Activated T-cell treated with anti-CD3 and anti-CD28 coated beads for 48 hours (primary cell): ENCODE measurements around the gene GPR132.
"Not testable (repeated sequence)": the region's sequence is repeated elsewhere in the genome, so short reads cannot be mapped to it uniquely, and the experiment has no call there.

Experiments used
- DNase-seq: peaks from one replicate; pipeline ENCODE4 v3.0.0-alpha.2; 2020; ENCODE audit warnings: low read depth

The GPR132 gene

DNA sequence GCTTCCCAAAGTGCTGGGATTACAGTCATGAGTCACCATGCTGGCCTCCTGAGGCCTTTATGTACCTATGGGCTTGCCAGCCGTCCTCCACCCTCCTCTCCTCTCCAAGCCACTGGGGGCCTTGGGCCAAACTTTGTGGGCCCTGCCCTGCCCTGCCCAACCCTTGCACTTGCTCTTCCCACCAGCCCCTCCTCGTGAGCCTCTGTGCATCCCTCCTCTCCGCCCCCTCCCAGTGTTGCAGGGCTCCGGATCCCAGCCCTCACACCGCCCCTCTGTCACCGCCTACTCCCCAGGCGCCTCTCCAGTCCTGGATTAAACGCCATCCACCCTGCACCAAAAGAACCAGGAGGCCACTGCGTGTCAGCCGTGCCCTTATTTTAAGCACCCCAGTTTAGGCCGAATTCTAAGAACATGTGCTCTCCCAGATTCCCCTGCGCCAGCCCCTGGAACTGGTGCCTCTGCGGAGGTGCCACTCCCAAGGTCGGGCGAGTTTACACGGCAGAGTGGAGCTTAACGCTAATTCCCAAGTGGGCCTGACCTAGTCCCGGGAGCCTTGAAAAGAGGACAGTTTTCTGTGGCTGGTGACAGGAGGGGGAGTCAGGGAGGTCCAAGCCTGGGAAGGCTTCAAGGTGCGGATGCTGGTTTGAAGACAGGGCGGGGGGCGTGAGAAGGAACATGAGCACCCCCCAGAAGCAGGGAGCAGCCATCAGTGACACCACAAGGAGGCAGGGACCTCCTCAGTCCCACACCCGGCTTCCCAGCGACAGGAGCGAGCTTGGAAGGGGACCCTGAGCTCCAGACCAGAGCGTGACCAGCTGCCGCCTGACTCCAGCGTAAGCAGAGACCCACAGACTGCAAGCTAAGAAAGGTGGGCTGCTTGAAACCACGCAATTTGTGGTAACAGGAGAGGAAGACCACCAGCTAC lies 23.1 kb downstream of the GPR132 start:
- no peak for DNase-seq

DNA sequence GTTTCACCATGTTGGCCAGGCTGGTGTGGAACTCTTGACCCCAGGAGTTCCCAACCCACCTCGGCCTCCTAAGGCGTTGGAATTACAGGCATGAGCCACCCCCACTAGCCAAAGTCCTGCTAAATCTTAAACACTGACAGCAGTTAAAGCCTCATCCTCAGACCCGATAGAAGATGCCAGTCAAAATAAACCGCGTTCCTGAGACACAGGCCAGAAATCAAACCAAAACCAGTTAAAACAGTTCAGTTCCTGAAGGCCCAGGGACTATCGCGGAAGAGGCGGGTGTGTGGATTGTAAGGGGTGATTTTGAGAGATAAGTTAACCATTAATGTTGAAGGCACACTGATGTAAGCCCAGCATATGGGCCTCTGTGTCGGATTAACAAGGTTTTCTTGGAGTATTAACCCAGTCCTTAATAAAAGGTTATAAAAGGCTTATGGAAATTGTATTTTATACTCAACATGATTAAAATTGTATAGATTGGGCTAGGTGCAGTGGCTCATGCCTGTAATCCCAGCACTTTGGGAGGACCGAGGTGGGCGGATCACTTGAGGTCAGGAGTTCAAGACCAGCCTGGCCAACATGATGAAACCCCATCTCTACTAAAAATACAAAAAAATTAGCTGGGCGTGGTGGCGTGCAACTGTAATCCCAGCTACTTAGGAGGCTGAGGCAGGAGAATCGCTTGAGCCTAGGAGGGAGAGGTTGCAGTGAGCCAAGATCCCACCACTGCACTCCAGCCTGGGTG lies 25.6 kb downstream of the GPR132 start:
- no peak for DNase-seq

DNA sequence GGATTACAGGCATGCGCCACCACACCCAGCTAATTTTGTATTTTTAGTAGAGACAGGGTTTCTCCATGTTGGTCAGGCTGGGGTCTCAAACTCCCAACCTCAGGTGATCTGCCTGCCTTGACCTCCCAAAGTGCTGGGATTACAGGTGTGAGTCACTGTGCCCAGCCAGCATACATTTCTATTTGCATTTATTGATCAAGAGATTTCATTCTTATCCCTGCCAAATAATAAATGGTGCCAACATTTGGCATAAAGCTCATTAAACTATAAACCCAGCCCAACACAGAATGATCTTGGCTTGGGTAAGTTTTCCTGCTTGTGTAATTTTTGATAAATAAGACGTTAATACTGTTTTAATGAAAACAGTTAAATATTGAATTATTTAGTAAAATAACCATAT lies 29.6 kb downstream of the GPR132 start:
- not testable (repeated sequence) for DNase-seq

DNA sequence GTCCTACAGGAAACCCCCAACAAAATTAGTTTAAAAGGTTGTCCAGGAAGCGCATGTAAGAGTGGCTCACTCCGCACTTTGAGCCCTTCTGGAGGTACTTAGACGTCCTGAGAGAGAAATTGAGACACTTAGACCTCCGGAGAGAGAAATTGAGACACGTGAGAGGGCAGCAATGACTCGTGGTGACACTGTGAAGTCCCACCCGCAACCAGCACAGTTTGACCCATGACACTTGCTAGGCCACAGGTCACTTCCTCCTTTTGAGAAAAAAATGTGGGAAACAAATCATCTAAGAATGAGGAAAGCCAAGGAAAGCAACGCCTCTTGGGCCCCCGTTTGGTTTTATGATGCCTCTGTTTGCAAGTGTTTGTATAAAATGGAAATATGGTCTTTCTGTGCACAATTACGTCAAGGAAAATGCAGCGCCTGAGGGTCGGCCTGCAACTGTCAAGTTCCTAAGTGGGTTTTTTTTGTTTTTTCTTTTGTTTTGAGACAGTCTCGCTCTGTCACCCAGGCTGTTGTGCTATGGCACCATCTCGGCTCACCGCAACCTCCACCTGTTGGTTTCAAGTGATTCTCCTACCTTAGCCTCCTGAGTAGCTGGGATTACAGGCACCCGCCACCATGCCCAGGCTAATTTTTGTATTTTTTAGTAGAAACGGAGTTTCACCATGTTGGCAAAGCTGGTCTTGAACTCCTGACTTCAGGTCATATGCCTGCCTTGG lies 30.8 kb downstream of the GPR132 start:
- no peak for DNase-seq

DNA sequence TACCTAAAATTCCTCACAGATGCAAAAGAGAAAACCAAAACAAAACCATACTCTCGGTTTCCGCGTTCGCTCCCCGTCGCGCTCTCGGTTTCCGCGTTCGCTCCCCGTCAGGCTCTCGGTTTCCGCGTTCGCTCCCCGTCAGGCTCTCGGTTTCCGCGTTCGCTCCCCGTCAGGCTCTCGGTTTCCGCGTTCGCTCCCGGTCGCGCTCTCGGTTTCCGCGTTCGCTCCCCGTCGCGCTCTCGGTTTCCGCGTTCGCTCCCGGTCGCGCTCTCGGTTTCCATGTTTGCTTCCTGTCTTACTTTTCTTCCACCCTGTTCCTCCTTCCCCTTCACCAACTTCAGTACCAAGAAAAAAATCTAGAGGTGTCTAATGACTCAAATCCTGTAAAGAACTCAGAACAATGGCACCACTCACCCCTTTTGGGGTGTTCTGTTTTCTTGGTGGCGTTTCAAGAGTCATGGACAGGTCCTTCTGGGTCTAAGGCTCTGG lies 31.8 kb downstream of the GPR132 start:
- not testable (repeated sequence) for DNase-seq

DNA sequence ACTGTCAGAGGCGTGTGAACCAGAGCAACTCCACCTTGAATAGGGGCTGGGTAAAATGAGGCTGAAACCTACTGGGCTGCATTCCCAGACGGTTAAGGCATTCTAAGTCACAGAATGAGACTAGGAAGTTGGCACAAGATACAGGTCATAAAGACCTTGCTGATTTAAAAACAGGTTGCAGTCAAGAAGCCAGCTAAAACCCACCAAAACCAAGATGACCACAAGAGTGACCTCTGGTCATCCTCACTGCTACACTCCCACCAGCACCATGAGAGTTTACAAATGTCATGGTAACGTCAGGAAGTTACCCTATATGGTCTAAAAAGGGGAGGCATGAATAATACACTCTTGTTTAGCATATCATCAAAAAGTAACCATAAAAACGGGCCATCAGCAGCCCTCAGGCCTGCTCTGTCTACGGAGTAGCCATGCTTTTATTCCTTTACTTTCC lies 32.8 kb downstream of the GPR132 start:
- DNase-seq: not testable (repeated sequence)

DNA sequence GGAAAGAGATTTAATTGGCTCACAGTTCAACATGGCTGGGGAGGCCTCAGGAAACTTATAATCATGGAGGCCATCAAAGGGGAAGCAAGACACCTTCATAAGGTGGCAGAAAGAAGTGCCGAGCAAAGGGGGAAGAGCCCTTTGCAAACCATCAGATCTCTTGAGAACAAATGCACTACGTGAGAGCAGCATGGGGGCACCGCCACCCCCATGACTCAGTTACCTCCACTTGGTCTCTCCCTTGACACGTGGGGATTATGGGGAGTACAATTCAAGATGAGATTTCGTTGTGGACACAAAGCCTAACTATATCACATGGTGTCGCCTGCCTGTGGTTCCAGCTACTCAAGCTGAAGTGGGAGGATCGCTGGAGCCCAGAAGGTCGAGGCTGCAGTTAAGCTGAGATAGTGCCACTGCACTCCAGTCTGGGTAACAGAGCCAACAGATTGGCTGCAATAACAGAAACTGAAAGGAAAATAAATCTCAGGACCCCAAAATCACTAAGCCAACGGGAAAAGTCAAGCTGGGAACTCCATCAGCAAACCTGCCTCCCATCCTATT lies 34.3 kb downstream of the GPR132 start:
- DNase-seq: no peak

DNA sequence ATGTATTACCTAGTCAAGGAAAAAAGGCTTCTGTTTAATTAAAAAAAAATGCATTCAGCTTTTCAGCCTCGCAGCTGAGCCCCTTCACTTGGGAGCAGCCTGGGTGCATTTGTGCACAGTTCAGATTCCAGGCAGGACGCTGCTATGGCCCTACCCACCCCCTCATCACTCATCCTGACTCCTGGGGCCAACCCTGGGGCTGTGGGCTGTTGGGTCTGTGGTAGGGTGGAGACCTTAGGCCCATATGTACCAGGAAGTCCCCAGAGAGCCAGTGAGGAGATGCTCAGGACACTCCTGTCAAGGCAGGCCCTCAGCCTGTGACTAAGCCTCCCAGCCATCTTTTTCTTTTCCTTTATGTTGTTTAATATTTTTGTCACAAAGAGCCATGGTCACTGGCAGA lies 35.0 kb downstream of the GPR132 start:
- DNase-seq: no peak

DNA sequence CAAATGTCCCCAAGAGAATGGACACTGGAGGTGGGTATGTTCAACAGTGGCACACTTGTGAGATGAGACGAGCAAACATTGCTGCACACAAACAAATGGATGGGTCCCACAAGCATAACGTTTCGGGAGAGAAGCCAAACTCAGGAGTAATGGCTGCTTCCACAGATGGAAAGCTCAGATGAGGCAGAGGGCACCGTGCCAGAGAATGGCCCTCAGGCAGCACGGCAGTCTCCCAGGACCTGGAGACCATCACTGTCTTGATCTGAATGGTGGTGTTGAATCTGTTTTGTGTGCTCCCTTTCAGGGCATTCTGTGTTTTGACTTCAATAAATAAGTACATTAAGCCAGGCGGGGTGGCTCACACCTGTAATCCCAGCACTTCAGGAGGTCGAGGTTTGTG lies 35.8 kb downstream of the GPR132 start:
- no peak for DNase-seq

DNA sequence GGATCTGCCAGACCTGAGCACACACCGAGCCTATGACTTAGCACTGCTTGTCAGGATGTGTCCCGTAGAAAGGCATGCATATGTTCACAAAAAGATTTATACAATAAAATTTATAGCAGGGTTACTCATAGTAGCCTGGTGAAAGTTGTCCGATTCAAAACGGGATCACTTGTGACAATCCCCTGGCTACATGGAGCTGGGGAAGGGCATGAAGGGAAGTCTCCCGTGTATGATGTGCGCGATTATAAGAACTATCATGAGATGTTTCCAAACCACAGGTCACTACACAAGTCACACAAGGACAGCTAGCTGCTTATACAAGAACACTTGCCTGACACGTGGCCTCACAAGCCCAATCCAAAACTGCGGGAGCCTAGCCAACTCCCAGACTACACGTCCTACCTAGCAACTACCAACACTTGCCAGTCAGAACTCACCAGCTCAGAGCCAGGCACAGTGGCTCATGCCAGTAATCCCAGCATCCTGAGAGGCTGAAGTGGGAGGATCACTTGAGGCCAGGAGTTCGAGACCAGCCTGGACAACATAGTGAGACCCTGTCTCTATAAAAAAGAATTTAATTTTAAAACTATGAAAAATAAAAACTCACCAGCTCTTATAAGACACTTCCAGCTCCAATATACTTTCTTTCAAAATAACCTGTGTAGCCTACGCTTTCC lies 36.8 kb downstream of the GPR132 start:
- no peak for DNase-seq

DNA sequence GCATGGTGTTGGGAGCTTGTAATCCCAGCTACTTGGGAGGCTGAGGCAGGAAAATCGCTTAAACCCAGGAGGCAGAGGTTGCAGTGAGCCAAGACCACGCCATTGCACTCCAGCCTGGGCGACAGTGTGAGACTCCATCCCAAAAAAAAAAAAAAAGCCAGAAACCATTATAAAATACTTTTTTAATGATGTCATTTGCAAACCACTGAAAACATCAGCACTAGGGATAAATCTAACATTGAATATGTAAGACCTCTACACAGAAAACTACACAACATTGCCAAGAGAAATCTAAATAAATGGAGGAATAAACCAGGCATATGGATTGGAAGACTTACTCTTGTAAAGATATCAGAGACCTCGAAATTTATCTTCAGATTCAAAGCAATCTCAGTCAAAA lies 37.5 kb downstream of the GPR132 start:
- not testable (repeated sequence) for DNase-seq

DNA sequence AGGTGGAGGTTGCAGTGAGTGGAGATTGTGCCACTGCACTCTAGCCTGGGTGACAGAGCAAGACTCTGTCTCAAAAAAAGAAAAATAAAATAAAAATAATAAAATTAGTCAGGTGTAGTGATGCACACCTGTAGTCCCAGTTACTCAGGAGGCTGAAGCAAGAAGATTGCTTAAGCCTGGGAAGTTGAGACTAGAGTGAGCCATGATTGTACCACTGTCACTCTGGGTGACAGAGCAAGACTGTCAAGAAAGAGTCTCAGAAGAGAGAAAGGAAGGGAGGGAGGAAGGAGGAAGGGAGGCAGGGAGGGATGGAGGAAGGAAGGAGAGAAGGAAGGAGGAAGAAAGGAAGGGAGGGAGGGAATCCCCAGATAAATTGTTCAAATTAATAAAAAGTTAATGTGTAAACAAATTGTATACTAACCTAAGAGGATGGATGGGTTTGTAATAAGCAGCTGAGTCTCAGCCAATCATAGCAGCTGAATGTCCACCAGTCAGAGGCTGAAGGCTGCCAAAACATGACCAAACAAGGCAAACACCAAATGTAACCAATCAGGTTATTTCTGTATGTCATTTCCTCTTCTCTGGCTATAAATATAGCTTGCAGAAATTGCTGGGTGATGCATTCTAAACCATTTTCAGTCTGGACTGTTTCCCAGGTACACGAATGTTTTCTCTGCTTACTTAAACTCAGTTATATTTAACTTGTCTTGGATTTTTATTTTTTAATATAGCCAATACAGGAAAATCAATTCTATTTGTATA lies 38.2 kb downstream of the GPR132 start:
- no peak for DNase-seq

DNA sequence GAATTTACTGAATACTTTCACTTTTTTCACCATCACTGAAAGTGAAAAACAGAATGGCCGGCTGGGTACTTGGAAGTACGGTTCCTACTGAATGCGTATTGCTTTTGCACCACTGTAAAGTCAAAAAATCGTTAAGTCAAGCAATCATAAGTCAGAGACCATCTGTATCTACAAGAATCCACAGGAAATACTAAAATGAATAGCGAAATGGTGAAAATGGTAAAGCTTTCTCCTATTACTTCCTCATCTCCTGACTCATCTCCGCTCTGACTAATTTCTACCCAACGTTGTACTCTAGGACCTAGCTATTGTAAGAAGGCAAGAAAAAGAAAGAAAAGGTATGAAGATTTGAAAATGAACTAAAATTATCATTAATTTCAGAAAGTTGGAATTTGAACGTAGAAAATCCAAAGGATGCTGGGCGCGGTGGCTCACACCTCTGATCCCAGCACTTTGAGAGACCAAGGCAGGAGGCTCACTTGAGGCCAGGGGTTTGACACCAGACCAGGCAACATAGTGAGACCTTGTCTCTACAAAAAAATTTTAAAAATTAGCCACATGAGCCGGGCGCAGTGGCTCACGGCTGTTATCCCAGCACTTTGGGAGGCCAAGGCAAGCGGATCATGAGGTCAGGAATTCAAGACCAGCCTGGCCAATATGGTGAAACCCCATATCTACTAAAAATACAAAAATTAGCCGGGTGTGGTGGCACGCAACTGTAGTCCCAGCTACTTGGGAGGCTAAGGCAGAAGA lies 39.0 kb downstream of the GPR132 start:
- no peak for DNase-seq

DNA sequence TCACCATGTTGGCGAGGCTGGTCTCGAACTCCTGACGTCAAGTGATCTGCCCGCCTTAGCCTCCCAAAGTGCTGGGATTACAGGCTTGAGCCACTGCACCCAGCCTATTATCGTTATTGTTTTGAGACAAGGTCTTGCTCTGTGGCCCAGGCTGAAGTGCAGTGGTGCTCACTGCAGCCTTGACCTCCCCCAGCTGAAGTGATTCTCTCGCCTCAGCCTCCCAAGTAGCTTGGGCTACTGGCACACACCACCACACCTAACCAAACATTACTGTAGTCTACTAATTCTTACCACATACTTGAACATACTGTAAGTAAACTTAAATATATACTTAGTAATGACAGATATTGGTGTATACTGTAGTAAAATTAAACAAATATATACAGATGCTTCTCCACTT lies 39.8 kb downstream of the GPR132 start:
- DNase-seq: no peak

DNA sequence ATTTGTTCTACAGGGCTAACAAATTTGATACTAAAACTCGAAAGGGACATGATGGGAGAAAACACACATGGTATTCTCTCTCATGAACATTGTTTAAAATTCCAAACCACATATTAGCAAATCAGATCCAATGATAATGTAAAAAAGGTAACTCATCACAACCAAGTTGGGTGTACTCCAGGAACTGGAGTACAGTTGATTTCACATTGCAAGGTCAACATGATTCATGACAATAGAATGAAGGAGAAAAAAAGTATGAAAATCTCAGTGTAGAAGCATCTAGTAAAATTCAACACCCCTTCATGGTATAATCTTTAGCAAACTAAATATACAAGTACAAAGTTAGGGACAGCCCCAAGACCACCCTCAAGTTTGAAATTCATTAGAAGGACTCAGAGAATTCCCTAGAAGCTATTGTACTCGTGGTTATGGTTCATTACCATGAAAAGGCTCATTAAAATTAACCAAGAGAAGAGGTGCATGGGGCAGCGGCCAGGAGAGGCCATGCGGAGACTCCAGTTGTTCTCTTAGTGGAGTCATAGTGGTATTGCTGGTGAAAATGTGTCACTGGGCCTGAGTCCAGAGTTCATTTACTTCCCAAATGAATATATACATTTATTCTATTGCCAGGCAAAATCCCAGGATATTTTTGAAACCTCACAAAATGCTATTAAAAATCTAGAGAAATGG lies 41.3 kb downstream of the GPR132 start:
- no peak for DNase-seq

DNA sequence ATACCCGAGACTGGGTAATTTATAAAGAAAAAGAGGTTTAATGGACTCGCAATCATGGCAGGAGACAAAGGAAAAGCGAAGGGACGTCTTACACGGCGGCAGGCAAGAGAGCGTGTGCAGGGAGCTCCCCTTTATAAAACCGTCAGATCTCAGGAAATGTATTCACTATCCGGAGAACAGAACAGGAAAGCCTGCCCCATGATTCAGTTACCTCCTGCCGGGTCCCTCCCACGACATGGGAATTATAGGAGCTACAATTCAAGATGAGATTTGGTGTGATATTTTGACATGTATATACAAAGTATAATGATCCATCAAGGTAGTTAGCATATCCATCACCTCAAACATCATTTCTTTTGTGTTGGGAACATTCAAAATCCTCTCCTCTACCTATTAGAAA lies 42.1 kb downstream of the GPR132 start:
- DNase-seq: no peak

DNA sequence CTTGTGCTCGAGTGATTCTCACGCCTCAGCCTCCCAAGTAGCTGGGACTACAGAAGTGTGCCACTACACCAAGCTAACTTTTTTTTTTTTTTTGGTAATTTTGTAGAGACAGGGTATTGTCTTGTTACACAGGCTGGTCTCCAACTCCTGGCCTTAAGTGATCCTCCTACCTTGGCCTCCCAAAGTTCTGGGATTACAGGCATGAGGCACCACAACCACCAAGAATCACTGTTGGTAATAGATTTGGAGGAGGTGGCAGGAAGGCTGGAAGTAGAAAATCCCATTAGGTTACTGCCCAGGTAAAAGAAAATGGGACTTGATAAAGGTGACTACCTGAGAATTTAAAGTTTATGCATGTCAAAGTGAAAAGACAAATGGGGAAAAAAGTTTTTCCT lies 43.0 kb downstream of the GPR132 start:
- DNase-seq: no peak

DNA sequence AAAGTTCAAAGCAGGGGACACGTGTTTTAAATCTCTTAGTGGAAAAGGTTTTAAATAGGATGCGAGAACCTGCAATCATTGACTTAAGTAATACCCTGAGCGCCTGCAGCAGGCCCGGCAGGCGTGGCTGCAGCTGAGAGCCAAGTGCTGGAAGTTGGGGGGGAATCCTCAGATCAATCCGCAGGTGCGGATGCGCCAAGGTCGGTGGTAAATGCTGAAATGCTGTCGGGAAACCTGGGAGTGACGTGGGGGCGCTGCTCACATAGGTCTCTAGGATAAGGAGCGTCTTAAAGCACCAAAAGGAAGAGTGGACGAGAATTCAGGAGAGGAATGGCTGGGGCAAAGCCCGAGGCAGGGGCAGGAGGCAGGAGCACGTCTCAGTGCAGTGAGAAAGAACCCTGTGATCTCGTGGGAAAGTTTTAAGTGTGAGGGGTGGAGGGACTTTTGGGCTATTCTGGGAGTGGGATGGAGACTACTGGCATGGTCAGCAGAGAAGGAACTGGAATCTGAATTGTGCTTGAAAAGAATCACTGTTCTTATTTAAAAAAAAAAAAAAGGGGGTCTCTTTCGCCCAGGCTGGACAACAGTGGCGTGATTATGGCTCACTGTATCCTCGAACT lies 43.5 kb downstream of the GPR132 start:
- peak; percentile 37 for DNase-seq
